ENCODE results near the gene KRTAP5-1. TPM values are rescaled to one million over a fixed set of nuclear protein-coding genes. Genes with fewer than 3 reads are reported as not detected.
"Not testable (repeated sequence)": the region's sequence is repeated elsewhere in the genome, so short reads cannot be mapped to it uniquely, and the experiment has no call there.

Gene KRTAP5-1
- total RNA-seq, 1 donor from 2014 or later, result not detected

GRCh38 chr11:1586699-1587098 lies 1.6 kb upstream of the KRTAP5-1 start:
- Histone ChIP-seq H3K9me3 (no peaks in the 10 kb centered on the region), H3K27me3 (ENCODE audit: low read depth) (no peaks in the 10 kb centered on the region), H3K4me1 (peaks cover 17% of the 10 kb centered on the region), H3K27ac (no peak overlapping the region), H3K36me3 (no peaks in the 10 kb centered on the region), H3K4me3 (no peak overlapping the region)
- ATAC-seq, result no peak
- TF ChIP-seq CTCF (IDR thresholded peaks at IDR 0.05), result no peak
- no peak for DNase-seq
- intact Hi-C loops (cut with DNase I), result no loop called here

- H3K4me3 ChIP-seq; intact Hi-C loops (cut with DNase I); H3K4me1 ChIP-seq; DNase-seq; H3K27ac ChIP-seq; H3K27me3 ChIP-seq (ENCODE audit: low read depth); ATAC-seq; H3K36me3 ChIP-seq; H3K9me3 ChIP-seq: not testable (repeated sequence)
These were observed 2.2 kb downstream of the KRTAP5-1 start for GRCh38 chr11:1582909-1583308.

- H3K27ac ChIP-seq, result no peak overlapping the region
- no peaks in the 10 kb centered on the region for H3K27me3 ChIP-seq (ENCODE audit: low read depth)
- H3K4me3 ChIP-seq, result no peak overlapping the region
- ATAC-seq, result no peak
- TF ChIP-seq CTCF (IDR thresholded peaks at IDR 0.05), result no peak
- no peaks in the 10 kb centered on the region for H3K4me1 ChIP-seq
- no peaks in the 10 kb centered on the region for H3K9me3 ChIP-seq
- intact Hi-C loops (cut with DNase I), result no loop called here
- no peak for DNase-seq
- H3K36me3 ChIP-seq, result no peaks in the 10 kb centered on the region
These were observed 3.1 kb downstream of the KRTAP5-1 start for GRCh38 chr11:1581976-1582375.

- intact Hi-C loops (cut with DNase I), result no loop called here
- no peak for ATAC-seq
- no peak for TF ChIP-seq CTCF (IDR thresholded peaks at IDR 0.05)
- Histone ChIP-seq H3K27ac (no peak overlapping the region), H3K27me3 (ENCODE audit: low read depth) (peaks cover 4% of the 10 kb centered on the region), H3K4me1 (peaks cover 17% of the 10 kb centered on the region), H3K36me3 (no peaks in the 10 kb centered on the region), H3K4me3 (no peak overlapping the region), H3K9me3 (no peaks in the 10 kb centered on the region)
- DNase-seq, result no peak
These were observed 8.3 kb downstream of the KRTAP5-1 start for GRCh38 chr11:1576825-1577224.

- peaks cover 24% of the 10 kb centered on the region for H3K4me1 ChIP-seq
- H3K9me3 ChIP-seq; H3K27ac ChIP-seq; H3K27me3 ChIP-seq (ENCODE audit: low read depth); H3K4me3 ChIP-seq; H3K36me3 ChIP-seq; ATAC-seq; DNase-seq; intact Hi-C loops (cut with DNase I): not testable (repeated sequence)
These were observed 9.3 kb downstream of the KRTAP5-1 start for GRCh38 chr11:1575756-1576155.

GRCh38 chr11:1574933-1575242 lies 10.2 kb downstream of the KRTAP5-1 start:
- no peak for TF ChIP-seq CTCF (IDR thresholded peaks at IDR 0.05)
- no peak for ATAC-seq
- no peak overlapping the region for H3K4me3 ChIP-seq

More at GRCh38 chr11:1574933-1575242, 10.2 kb downstream of the KRTAP5-1 start:
- no peak overlapping the region for H3K27ac ChIP-seq
- DNase-seq, result no peak
- peaks cover 7% of the 10 kb centered on the region for H3K27me3 ChIP-seq (ENCODE audit: low read depth)
- intact Hi-C loops (cut with DNase I), result no loop called here
- no peaks in the 10 kb centered on the region for H3K36me3 ChIP-seq
- H3K9me3 ChIP-seq, result no peaks in the 10 kb centered on the region
- H3K4me1 ChIP-seq, result peaks cover 32% of the 10 kb centered on the region
